HUES48 (cell line): ENCODE results near the gene MTMR2.

Source experiments
- H3K27ac ChIP-seq: one replicate; pipeline ENCODE4 v1.7.0; 2013; ENCODE audit warnings: low read depth, low read length, inconsistent platforms
- H3K27me3 ChIP-seq: 2 replicates; pipeline ENCODE4 v1.6.1; 2013; ENCODE audit warnings: mild to moderate bottlenecking, low read length; ENCODE audit not compliant: control insufficient read depth, insufficient read depth
- H3K36me3 ChIP-seq: 2 replicates; pipeline ENCODE4 v1.6.1; 2013; ENCODE audit warnings: low read length; ENCODE audit not compliant: control insufficient read depth, insufficient read depth
- H3K4me1 ChIP-seq: 2 replicates; pipeline ENCODE4 v1.6.1; 2013; ENCODE audit warnings: mild to moderate bottlenecking, low read length; ENCODE audit not compliant: control insufficient read depth, insufficient read depth
- H3K4me3 ChIP-seq: 2 replicates; pipeline ENCODE4 v1.5.1; 2013; ENCODE audit warnings: mild to moderate bottlenecking, low read depth, low read length
- H3K9ac ChIP-seq: 2 replicates; pipeline ENCODE4 v1.6.1; 2013; ENCODE audit warnings: mild to moderate bottlenecking, low read depth, low read length, moderate library complexity
- H3K9me3 ChIP-seq: 2 replicates; pipeline ENCODE4 v1.6.1; 2013; ENCODE audit warnings: low read length; ENCODE audit not compliant: control insufficient read depth, insufficient read depth

MTMR2 gene

GRCh38 chr11:95907476-95907875, 16.4 kb downstream of the MTMR2 start:
- Histone ChIP-seq H3K9ac (no peak overlapping the region), H3K27me3 (no peaks in the 10 kb centered on the region), H3K4me3 (no peak overlapping the region), H3K27ac (no peak overlapping the region), H3K36me3 (no peaks in the 10 kb centered on the region), H3K4me1 (peaks cover 34% of the 10 kb centered on the region), H3K9me3 (no peaks in the 10 kb centered on the region)

DNA sequence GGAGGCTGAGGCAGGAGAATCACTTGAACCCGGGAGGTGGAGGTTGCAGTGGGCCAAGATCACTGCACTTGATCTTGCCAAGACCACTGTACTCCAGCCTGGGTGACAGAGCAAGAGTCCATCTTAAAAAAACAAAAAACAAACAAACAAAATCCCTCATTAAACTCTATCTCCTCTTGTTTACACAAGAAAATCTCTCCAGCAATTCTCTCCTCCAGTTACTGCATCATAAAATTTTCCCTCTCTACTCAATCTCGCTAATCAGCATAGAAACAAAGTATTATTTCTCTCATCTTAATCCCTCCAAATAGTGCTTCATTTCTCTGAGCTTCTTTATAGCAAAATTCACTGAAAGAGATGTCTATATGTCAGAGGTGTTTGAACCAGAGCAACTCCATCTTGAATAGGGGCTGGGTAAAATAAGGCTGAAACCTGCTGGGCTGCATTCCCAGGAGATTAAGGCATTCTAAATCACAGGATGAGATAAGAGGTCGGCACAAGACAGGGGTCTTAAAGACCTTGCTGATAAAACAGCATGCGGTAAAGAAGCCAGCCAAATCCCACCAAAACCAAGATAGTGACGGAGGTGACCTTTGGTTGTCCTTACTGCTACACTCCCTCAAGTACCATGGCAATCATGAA, 19.8 kb downstream of the MTMR2 start:
- no peaks in the 10 kb centered on the region for H3K36me3 ChIP-seq
- H3K4me3 ChIP-seq: no peak overlapping the region
- H3K27ac ChIP-seq: peak overlapping the region; percentile 39
- H3K4me1 ChIP-seq: peaks cover 51% of the 10 kb centered on the region
- no peaks in the 10 kb centered on the region for H3K9me3 ChIP-seq
- no peaks in the 10 kb centered on the region for H3K27me3 ChIP-seq
- H3K9ac ChIP-seq: no peak overlapping the region

GRCh38 chr11:95898782-95899181, 25.1 kb downstream of the MTMR2 start:
- Histone ChIP-seq H3K27ac (no peak overlapping the region), H3K9ac (no peak overlapping the region), H3K27me3 (no peaks in the 10 kb centered on the region), H3K4me3 (no peak overlapping the region), H3K36me3 (no peaks in the 10 kb centered on the region), H3K9me3 (no peaks in the 10 kb centered on the region), H3K4me1 (peaks cover 34% of the 10 kb centered on the region)

DNA sequence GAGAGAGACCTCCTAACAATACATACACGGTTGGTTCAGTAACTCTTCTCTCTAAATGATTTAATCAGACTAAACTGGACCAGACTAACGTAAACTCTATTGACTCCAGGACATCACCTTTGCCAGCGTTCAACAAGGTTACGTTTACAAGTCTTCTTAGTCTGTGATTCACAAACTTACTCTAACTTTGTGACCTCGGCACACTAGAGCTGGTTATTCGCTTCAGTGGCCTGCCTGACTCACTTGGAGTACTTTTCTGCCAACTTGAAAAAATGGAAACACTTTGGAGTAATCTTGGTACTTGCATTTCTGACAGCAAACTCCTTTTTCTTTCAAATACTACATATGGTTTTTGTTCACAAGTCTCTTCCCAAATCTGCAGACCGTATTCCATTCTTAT, 26.2 kb downstream of the MTMR2 start:
- no peaks in the 10 kb centered on the region for H3K27me3 ChIP-seq
- no peak overlapping the region for H3K9ac ChIP-seq
- H3K4me3 ChIP-seq: no peak overlapping the region
- H3K36me3 ChIP-seq: no peaks in the 10 kb centered on the region
- no peak overlapping the region for H3K27ac ChIP-seq
- H3K4me1 ChIP-seq: peaks cover 27% of the 10 kb centered on the region
- no peaks in the 10 kb centered on the region for H3K9me3 ChIP-seq

GRCh38 chr11:95895815-95896214, 28.1 kb downstream of the MTMR2 start:
- H3K36me3 ChIP-seq: no peaks in the 10 kb centered on the region
- no peak overlapping the region for H3K27ac ChIP-seq
- H3K27me3 ChIP-seq: no peaks in the 10 kb centered on the region
- peaks cover 15% of the 10 kb centered on the region; the same call in 1 of the 2 replicates for H3K4me1 ChIP-seq
- no peak overlapping the region for H3K4me3 ChIP-seq
- no peaks in the 10 kb centered on the region for H3K9me3 ChIP-seq
- no peak overlapping the region for H3K9ac ChIP-seq

GRCh38 chr11:95892892-95893570, 30.9 kb downstream of the MTMR2 start:
- no peak overlapping the region for H3K27ac ChIP-seq
- H3K4me1 ChIP-seq: peaks cover 12% of the 10 kb centered on the region; the same call in 1 of the 2 replicates
- H3K36me3 ChIP-seq: peaks cover 1% of the 10 kb centered on the region
- H3K4me3 ChIP-seq: no peak overlapping the region
- no peak overlapping the region for H3K9ac ChIP-seq
- H3K9me3 ChIP-seq: no peaks in the 10 kb centered on the region
- no peaks in the 10 kb centered on the region for H3K27me3 ChIP-seq

- H3K4me3 ChIP-seq: no peak overlapping the region
- no peak overlapping the region for H3K27ac ChIP-seq
- H3K9ac ChIP-seq: no peak overlapping the region
- peaks cover 6% of the 10 kb centered on the region for H3K36me3 ChIP-seq
- peaks cover 12% of the 10 kb centered on the region; the same call in 1 of the 2 replicates for H3K4me1 ChIP-seq
- H3K9me3 ChIP-seq: no peaks in the 10 kb centered on the region
- H3K27me3 ChIP-seq: no peaks in the 10 kb centered on the region
Observed at GRCh38 chr11:95892492-95892891, 31.4 kb downstream of the MTMR2 start.

GRCh38 chr11:95891423-95892170, 32.3 kb downstream of the MTMR2 start:
- Histone ChIP-seq H3K9me3 (no peaks in the 10 kb centered on the region), H3K36me3 (peaks cover 15% of the 10 kb centered on the region), H3K9ac (no peak overlapping the region), H3K4me1 (peaks cover 12% of the 10 kb centered on the region; the same call in 1 of the 2 replicates), H3K27ac (no peak overlapping the region), H3K4me3 (no peak overlapping the region), H3K27me3 (no peaks in the 10 kb centered on the region)

GRCh38 chr11:95888852-95889251, 35.1 kb downstream of the MTMR2 start:
- Histone ChIP-seq H3K9ac (no peak overlapping the region), H3K27me3 (no peaks in the 10 kb centered on the region), H3K4me1 (peaks cover 8% of the 10 kb centered on the region; the same call in 1 of the 2 replicates), H3K9me3 (no peaks in the 10 kb centered on the region), H3K36me3 (peaks cover 32% of the 10 kb centered on the region), H3K4me3 (no peak overlapping the region), H3K27ac (no peak overlapping the region)

- Histone ChIP-seq H3K4me3 (no peak overlapping the region), H3K27me3 (no peaks in the 10 kb centered on the region), H3K9me3 (no peaks in the 10 kb centered on the region), H3K36me3 (peaks cover 32% of the 10 kb centered on the region), H3K27ac (no peak overlapping the region), H3K9ac (no peak overlapping the region), H3K4me1 (peaks cover 8% of the 10 kb centered on the region; the same call in 1 of the 2 replicates)
Observed at GRCh38 chr11:95888439-95888838, 35.5 kb downstream of the MTMR2 start.

DNA sequence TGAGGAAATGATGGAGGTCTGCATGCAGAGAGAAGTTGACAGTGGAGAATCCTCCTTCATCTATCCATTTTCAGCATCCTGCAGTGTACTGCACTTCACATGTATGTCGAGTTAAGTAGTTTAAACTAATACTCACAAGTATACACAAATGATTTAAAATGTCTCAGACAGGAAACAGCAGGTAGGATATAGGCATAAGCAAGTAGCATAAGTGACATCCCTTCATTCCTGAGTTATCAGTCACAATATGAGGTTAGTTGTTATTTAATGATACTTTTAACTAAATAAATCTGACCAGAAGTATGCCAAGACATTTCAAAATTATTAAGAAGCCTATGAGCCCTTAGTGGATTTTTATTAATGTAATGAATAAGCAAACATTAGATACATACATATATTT, 37.4 kb downstream of the MTMR2 start:
- Histone ChIP-seq H3K9me3 (no peaks in the 10 kb centered on the region), H3K4me3 (no peak overlapping the region), H3K36me3 (peaks cover 32% of the 10 kb centered on the region)

More for the DNA sequence above, 37.4 kb downstream of the MTMR2 start:
- Histone ChIP-seq H3K27ac (no peak overlapping the region), H3K4me1 (no peaks in the 10 kb centered on the region), H3K9ac (no peak overlapping the region), H3K27me3 (no peaks in the 10 kb centered on the region)
